Activated CD8-positive, alpha-beta memory T cell treated with anti-CD3 and anti-CD28 coated beads for 1 hour (primary cell): Measurements from ENCODE around the gene NAP1L1.
"Not testable (repeated sequence)": the region's sequence is repeated elsewhere in the genome, so short reads cannot be mapped to it uniquely, and the experiment has no call there.

Experiments
- DNase-seq, 2 donors: peaks; one replicate each; pipeline ENCODE4 v3.0.0-alpha.2; 2020; ENCODE audit warnings: low read depth in 1 of 2; ENCODE audit errors: extremely low read depth in 1 of 2

The NAP1L1 gene

DNA sequence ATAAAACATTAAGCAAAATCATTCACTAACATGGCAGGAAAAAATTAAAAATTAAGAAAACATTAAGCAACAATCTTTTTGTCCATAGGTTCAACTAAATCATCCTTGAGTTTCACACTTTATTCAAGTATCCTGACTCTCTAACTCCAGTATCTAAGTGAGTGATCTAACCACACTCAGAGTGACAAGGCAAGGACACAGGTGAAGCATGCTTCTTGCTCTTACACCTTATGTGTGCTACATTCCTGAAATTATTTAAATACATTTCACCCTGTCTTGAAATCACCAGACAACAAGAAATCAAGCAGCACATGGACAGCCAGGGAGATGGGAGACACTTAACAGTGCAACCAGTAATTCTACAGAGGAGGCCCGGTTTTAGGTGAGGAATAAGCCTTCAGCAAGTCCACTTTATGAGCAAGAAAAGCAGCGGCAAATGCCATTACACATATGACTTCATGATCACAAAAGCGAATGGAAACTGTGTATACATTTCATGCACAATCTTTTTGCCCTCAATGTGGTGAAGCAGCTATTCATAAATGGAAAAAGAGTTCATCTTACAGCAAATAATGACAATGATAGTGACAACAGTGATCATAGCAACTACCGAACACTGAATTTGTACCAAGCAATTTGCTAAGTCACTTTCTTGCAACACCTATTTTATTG lies 90.3 kb downstream of the NAP1L1 start:
- DNase-seq = no peak

DNA sequence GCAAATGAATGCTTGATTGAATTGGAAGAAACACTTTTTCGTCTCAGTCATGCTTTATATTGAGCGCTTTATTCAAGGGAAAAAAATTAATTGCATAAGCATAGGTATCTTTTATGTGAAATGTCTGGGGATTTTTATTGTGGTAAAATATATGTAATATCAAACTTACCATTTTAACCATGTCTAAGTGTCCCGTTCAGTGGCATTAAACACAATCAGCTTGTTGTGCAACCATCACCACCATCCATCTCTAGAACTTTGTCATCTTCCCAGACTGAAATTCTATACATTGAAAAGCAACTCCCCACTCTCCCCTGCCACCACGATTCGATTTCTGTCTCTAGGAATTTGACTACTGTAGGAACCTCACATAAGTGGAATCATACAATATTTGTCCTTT lies 92.7 kb downstream of the NAP1L1 start:
- no peak for DNase-seq

DNA sequence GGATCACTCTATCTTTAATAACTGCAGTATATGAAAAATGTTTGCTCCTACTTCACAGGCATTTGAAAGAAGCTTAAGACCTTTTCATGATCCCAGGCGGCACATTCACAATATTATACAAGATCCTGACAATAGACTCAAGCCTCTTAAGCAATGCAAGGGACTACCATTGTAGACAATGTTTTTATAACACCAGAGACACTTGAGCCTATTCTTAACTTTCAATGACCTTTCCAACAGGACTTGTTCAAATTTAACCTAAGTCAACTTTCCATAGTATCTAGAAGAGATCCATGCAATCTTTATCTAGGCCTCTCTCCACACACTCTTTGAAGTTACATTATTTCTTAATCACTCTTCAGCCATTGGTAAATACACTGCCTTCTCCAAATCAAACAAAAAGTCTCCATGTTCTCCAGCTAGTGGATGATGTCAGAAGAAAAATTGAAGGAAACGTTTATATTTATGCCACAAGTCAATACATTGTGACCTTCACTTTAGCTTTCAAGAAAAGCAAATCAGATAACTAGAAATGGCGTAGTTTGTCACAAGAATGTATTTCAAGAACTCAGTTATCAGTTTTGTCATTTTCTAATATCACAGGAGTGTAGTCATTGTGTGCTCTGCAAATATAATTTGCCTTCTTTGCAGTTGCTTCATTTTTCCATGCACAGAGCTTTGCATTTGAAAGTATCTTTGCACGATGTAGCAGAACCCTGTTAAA lies 94.1 kb downstream of the NAP1L1 start:
- DNase-seq = no peak

DNA sequence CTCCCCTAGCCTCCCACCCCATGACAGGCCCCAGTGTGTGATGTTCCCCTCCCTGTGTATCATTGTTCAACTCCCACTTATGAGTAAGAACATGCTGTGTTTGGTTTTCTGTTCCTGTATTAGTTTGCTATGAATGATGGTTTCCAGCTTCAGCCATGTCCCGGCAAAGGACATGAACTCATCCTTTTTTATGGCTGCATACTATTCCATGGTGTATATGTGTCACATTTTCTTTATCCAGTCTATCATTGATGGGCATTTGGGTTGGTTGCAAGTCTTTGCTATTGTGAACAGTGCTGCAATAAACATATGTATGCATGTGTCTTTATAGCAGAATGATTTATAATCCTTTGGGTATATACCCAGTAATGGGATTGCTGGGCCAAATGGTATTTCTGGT lies 96.8 kb downstream of the NAP1L1 start:
- not testable (repeated sequence) for DNase-seq
